GM19463 (cell line): ENCODE measurements around the gene SNIP1.
"Not testable (repeated sequence)": the region's sequence is repeated elsewhere in the genome, so short reads cannot be mapped to it uniquely, and the experiment has no call there.

ENCODE experiments used
- ATAC-seq: cut with Tn5 transposase; IDR thresholded peaks from one replicate; pipeline ENCODE4 v1.9.1; 2021; ENCODE audit warnings: mild to moderate bottlenecking, moderate library complexity; ENCODE audit not compliant: unreplicated experiment

The SNIP1 gene

GRCh38 chr1:37514350-37515184 lies 39.5 kb downstream of the SNIP1 start, which contains the start of gene MEAF6:
TSS of gene MEAF6 (minus strand) at chr1:37514766. CDS start at chr1:37514746, 20 bp downstream.
- peak; percentile 89 for ATAC-seq

GRCh38 chr1:37513795-37514349 lies 40.2 kb downstream of the SNIP1 start:
- no peak for ATAC-seq

- ATAC-seq: no peak
Measured at GRCh38 chr1:37509181-37509580, 44.9 kb downstream of the SNIP1 start.

- ATAC-seq: no peak
Measured at GRCh38 chr1:37506740-37507139, 47.4 kb downstream of the SNIP1 start.

GRCh38 chr1:37502791-37503190 lies 51.3 kb downstream of the SNIP1 start:
- not testable (repeated sequence) for ATAC-seq

- no peak for ATAC-seq
Measured at GRCh38 chr1:37502104-37502503, 52.0 kb downstream of the SNIP1 start.

GRCh38 chr1:37501661-37502060 lies 52.4 kb downstream of the SNIP1 start:
- ATAC-seq: no peak

GRCh38 chr1:37498872-37499617 lies 55.0 kb downstream of the SNIP1 start:
- no peak for ATAC-seq

GRCh38 chr1:37497832-37498231 lies 56.3 kb downstream of the SNIP1 start:
- ATAC-seq: no peak

- ATAC-seq: no peak
Measured at GRCh38 chr1:37495875-37496274, 58.2 kb downstream of the SNIP1 start.

GRCh38 chr1:37493336-37494098 lies 60.6 kb downstream of the SNIP1 start:
- no peak for ATAC-seq

GRCh38 chr1:37487619-37487984 lies 66.5 kb downstream of the SNIP1 start:
- no peak for ATAC-seq

- no peak for ATAC-seq
Measured at GRCh38 chr1:37486680-37487618, 67.1 kb downstream of the SNIP1 start.

- no peak for ATAC-seq
Measured at GRCh38 chr1:37485902-37486679, 68.0 kb downstream of the SNIP1 start.
